Heart left ventricle (tissue), 13 donors: Measurements from ENCODE around the gene IRF5.

Experiments used
- POLR2A ChIP-seq, 2 donors: fragments of 450-650 bp; IDR thresholded peaks; one replicate each; pipeline ENCODE4 v1.6.1; 2017; ENCODE audit warnings: antibody characterized with exemption in 2 of 2, mild to moderate bottlenecking in 2 of 2, moderate library complexity in 2 of 2
- TF ChIP-seq, protein P1 (sequence below), 12 donors: fragments of 200-600 bp; sonication (generic) in 4 of 12; IDR thresholded peaks; one replicate each; pipeline versions ENCODE4 v1.5.0 to v1.8.0; 2018 to 2022; ENCODE audit warnings: antibody characterized with exemption in 12 of 12, mild to moderate bottlenecking in 5 of 12
- donor health status: ischemic (EF 13 %, LVEDD 7.1; RV severe dilation, severe dysfunction).
- donor health status: DM: no; HTN: yes; CAD: no.
- donor health status: DM: no; HTN: no; CAD: no.
- donor health status: ischemic (EF 25% LVEDD 6.9; RV normal size, moderate dysfunction).
- donor health status: ischemic (EF 25% LVEDD 5.7; RV mildly dilated, moderate dysfunction).
- donor health status: ischemic (EF 35%, LVEDD 5.7; RV mildly dilated, moderate dysfunction).
- donor health status: nonischemic (EF 11% LVEDD 7.7; RV severe dilation, severe dysfunction).
- donor health status: DM: yes; HTN: yes; CAD: no.
- donor health status: PGD.
- donor health status: ischemic (EF 29% LVEDD 5.4; RV normal size, mild dysfunction).
- donor health status: nonischemic (EF 23%, LVEDD 6.1; RV moderate dilation, normal function).

GRCh38 chr7:128945668-128946366 lies 8.1 kb downstream of the IRF5 start:
- TF ChIP-seq, protein P1, sequence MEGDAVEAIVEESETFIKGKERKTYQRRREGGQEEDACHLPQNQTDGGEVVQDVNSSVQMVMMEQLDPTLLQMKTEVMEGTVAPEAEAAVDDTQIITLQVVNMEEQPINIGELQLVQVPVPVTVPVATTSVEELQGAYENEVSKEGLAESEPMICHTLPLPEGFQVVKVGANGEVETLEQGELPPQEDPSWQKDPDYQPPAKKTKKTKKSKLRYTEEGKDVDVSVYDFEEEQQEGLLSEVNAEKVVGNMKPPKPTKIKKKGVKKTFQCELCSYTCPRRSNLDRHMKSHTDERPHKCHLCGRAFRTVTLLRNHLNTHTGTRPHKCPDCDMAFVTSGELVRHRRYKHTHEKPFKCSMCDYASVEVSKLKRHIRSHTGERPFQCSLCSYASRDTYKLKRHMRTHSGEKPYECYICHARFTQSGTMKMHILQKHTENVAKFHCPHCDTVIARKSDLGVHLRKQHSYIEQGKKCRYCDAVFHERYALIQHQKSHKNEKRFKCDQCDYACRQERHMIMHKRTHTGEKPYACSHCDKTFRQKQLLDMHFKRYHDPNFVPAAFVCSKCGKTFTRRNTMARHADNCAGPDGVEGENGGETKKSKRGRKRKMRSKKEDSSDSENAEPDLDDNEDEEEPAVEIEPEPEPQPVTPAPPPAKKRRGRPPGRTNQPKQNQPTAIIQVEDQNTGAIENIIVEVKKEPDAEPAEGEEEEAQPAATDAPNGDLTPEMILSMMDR (IDR thresholded peaks at IDR 0.05): no peak
- TF ChIP-seq POLR2A (IDR thresholded peaks at IDR 0.05): no peak
